ENCODE results near the gene MOV10L1.

GRCh38 chr22:50062509-50063135, 27.2 kb upstream of the MOV10L1 start:
- TF ChIP-seq CTCF (IDR thresholded peaks at IDR 0.05), result no peak
- no peak for TF ChIP-seq POLR2A (IDR thresholded peaks at IDR 0.05)

Data from breast epithelium (tissue), 3 donors.